ENCODE results near the gene PCDHB6.
A peak's percentile ranks its signal among the peaks of the same experiment; 100 is the strongest.
"Not testable (repeated sequence)": the region's sequence is repeated elsewhere in the genome, so short reads cannot be mapped to it uniquely, and the experiment has no call there.

Gene PCDHB6

GRCh38 chr5:141192110-141192725 is 42.4 kb downstream of the PCDHB6 start, which contains the start of gene PCDHB10:
TSS of gene PCDHB10 (plus strand) at chr5:141192353. CDS start at chr5:141192553, 200 bp downstream.
- TF ChIP-seq CTCF (IDR thresholded peaks at IDR 0.05; ENCODE audit: insufficient read depth, low read length, missing control alignments): peak; percentile 14
- CTCF ChIA-PET: interaction anchor here (0.7 to 2.0 kb wide), 5 partner anchors 365 to 376 kb away, joined by 3 to 20 read pairs (median 4); no protein-coding TSS in a partner anchor
- DNase-seq (ENCODE audit: low read depth, low spot score): no peak
- peak within 1 kb of the TSS; percentile 18; the same call in 1 of the 2 replicates for H3K4me3 ChIP-seq (ENCODE audit: low read depth, low read length)
- POLR2A ChIA-PET: no interaction called here

GRCh38 chr5:141194332-141194731 is 44.5 kb downstream of the PCDHB6 start:
- POLR2A ChIA-PET; CTCF ChIA-PET; H3K4me3 ChIP-seq (ENCODE audit: low read depth, low read length); DNase-seq (ENCODE audit: low read depth, low spot score): not testable (repeated sequence)

- POLR2A ChIA-PET: no interaction called here
- DNase-seq (ENCODE audit: low read depth, low spot score): no peak
- CTCF ChIA-PET: interaction anchor here (0.9 to 1.2 kb wide), 3 partner anchors 9 to 364 kb away, joined by 3 to 5 read pairs (median 3); partner anchors contain the start of gene PCDHB9
- no peak overlapping the region for H3K4me3 ChIP-seq (ENCODE audit: low read depth, low read length)
- TF ChIP-seq CTCF (IDR thresholded peaks at IDR 0.05; ENCODE audit: insufficient read depth, low read length, missing control alignments): no peak
These were observed 46.5 kb downstream of the PCDHB6 start for GRCh38 chr5:141196363-141196762.

DNA sequence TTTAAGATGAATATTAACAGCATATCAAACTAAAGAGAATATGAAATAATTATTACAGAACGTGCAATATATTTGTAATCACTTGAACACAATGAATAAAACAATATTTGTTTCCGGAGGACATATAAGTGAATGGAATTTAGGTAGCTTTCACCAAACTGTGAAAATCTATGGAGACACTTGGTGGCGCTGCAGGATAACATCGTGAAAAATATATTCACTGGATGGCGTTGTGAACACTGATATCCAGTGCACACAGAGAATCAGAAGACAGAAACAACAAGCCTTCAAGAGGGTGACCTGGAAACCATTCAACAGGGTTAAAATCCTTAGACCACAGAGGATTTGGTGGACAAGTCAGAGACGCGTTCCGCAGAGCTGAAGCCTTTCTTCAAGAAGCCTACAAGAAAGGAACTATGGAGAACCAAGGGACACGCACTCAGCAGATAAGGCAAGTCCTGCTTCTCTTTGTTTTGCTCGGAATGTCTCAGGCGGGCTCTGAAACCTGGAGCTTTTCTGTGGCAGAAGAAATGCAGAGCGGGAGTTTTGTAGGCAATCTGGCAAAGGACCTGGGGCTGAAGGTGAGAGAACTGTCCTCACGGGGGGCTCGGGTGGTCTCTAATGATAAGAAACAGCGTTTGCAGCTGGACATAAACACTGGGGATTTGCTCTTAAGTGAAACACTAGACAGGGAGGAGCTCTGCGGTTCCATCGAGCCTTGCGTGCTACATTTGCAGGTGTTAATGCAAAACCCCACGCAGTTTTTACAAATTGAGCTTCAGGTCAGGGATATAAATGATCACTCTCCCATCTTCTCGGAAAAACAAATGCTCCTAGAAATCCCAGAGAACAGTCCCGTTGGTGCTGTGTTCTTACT is 49.7 kb downstream of the PCDHB6 start, which contains the start of gene PCDHB11:
TSS of gene PCDHB11 (plus strand) at position 269 of the 877 bp plus-strand sequence. CDS start at position 417, 148 bp downstream.
- ChIA-PET CTCF (interaction anchor here (0.6 to 2.3 kb wide), 6 partner anchors 9 to 365 kb away, joined by 3 to 15 read pairs (median 3); partner anchors contain the start of genes PCDHB12 and PCDHB8), POLR2A (interaction anchor here (0.6 kb wide), 1 partner anchor 393 kb away, joined by 4 read pairs; no protein-coding TSS in a partner anchor)
- TF ChIP-seq CTCF (IDR thresholded peaks at IDR 0.05; ENCODE audit: insufficient read depth, low read length, missing control alignments): no peak
- DNase-seq (ENCODE audit: low read depth, low spot score): no peak
- no peak within 1 kb of the TSS for H3K4me3 ChIP-seq (ENCODE audit: low read depth, low read length)

DNA sequence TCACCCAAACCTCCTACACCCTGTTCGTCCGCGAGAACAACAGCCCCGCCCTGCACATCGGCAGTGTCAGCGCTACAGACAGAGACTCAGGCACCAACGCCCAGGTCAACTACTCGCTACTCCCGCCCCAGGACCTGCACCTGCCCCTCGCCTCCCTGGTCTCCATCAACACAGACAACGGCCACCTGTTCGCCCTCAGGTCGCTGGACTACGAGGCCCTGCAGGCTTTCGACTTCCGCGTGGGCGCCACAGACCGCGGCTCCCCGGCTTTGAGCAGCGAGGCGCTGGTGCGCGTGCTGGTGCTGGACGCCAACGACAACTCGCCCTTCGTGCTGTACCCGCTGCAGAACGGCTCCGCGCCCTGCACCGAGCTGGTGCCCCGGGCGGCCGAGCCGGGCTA is 51.3 kb downstream of the PCDHB6 start:
- DNase-seq (ENCODE audit: low read depth, low spot score); H3K4me3 ChIP-seq (ENCODE audit: low read depth, low read length); CTCF ChIA-PET; POLR2A ChIA-PET: not testable (repeated sequence)

DNA sequence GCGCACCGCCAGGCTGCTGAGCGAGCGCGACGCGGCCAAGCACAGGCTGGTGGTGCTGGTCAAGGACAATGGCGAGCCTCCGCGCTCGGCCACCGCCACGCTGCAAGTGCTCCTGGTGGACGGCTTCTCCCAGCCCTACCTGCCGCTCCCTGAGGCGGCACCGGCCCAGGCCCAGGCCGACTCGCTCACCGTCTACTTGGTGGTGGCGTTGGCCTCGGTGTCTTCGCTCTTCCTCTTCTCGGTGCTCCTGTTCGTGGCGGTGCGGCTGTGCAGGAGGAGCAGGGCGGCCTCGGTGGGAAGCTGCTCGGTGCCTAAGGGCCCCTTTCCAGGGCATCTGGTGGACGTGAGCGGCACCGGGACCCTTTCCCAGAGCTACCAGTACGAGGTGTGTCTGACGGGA is 51.8 kb downstream of the PCDHB6 start:
- DNase-seq (ENCODE audit: low read depth, low spot score); H3K4me3 ChIP-seq (ENCODE audit: low read depth, low read length); POLR2A ChIA-PET; CTCF ChIA-PET: not testable (repeated sequence)

Measured in AG04449 (cell line).